CD1c-positive myeloid dendritic cell (primary cell): ENCODE results near the gene NAA60.
A peak's percentile ranks its signal among the peaks of the same experiment; 100 is the strongest.
"Not testable (repeated sequence)": the region's sequence is repeated elsewhere in the genome, so short reads cannot be mapped to it uniquely, and the experiment has no call there.

Experiments
- DNase-seq: peaks from one replicate; pipeline ENCODE4 v3.0.0-alpha.2; 2016; ENCODE audit errors: extremely low spot score

The NAA60 gene

DNA sequence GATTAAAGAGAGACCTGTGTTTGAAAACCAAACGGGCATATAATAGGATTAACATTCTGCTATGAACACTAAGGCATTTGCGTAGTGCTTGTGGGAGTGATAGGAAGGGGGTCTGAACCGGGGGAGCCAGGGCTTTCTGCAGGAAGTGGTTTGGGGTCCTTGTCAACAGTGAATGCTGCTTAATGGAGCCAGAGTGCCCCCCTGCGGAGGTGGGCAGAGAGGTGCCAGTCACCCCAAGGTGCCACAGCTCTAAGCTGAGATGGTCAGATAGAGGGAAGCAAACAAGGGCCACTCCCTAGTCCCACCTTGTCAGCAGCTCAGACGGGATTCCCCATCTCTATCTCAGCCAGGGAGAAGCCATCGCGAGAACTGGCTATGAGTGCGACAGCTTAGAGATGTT, 17.7 kb downstream of the NAA60 start:
- DNase-seq: peak; percentile 11

DNA sequence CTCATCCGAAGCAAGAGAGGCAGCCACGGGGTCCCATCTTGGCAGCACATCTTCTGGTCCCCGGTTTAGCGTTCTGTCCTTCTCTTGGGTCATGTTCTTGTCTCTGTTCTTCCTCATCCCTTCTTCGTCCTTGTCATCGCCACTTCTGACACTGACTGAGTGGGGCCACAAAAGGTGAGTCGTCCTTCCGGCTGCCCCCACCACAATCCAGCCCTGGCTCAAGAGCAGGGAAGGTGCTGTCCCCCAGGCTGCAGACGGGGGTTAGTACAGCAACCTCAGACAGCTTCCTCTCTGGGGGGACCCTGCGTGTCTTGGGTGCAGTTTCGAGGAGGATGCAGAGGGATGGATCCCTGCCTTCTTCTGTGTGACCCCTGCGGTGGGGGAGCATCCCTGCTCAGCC, 21.8 kb downstream of the NAA60 start:
- no peak for DNase-seq

DNA sequence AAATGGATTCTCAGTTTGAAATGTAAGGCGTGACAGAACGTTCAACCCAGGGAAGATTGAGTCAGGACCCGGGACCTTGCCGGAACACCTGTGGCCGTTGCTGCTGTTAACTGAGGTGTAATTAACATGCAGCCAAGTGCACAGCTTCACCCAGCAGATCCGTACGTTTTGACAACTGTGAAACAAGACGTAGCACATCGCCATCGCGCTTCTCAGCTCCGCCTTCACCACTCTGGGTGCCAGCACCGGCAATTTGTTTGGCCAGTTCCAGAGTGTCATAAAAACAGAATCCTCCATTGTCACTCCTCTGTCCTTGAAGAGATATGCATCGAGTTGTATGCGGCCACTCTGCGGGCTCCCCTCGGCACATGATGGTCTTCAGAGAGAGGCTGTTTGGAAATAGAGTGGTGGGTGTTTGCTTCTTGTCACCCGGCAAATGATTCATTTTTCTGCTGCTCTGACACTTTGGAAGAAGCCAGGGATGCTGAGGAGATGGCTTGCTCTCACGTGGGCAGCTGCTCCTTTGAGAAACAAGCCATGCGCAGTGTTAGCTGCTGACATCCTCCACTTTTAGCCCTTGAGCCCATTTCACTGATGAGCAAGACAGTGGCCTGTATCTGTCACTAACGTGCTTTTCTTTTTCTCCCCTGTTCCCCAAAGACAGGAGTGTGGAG, 22.6 kb downstream of the NAA60 start:
- DNase-seq: no peak

DNA sequence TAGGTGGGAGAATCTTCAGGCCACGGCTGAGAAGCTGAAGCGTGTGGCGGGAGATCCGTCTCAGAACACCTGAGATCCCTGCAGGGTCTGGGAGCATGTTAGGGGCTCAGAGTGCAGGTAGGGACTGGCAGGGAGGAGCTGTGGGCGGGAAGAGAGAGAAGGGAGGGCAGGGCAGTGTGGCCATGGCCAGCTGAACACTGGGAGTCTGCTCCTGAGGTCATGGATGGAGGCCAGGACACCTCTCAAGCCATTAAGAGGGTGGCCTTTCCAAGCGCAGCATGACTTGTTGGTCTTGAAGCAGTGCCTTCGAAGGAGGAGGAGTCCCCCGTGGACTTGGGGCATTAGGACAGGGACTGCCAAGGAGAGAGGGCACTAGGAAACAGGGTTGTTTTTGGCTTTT, 23.7 kb downstream of the NAA60 start:
- DNase-seq: no peak

DNA sequence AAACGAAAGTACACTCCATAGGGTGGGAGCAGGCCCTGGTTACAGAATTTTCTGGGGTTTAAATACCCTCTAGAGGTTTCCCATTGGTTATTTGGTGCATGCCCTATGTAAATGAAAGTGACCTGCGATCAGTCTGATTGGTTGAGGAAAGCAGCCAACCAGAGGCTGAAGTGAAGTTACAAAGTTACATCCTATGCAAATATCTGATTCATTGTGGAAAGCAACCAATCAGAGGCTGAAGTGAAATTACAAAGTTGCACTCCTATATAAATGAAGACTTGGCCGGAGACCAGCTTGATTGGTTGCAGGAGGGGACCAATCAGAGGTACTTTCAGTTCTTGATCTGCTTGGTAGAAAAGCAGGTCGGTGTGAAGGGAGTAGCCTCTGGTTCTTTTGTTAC, 24.4 kb downstream of the NAA60 start:
- DNase-seq: peak; percentile 40

DNA sequence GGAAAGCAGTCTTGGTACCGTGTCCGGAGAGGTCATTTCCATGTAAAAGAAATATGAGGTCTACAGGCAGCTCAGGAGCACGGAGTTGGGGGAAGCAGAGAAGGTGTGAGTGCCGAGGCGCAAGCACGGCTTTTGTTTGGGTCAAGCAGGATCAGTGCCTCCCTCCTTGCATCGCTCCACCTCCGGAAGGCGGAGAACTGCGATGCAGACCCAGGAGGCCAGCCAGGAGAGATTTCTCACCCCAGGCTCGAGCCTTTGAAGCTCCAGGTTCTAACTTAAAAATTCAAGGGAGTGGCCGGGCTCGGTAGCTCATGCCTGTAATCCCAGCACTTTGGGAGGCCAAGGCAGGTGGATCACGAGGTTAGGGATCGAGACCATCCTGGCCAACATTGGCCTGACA, 25.0 kb downstream of the NAA60 start:
- no peak for DNase-seq

DNA sequence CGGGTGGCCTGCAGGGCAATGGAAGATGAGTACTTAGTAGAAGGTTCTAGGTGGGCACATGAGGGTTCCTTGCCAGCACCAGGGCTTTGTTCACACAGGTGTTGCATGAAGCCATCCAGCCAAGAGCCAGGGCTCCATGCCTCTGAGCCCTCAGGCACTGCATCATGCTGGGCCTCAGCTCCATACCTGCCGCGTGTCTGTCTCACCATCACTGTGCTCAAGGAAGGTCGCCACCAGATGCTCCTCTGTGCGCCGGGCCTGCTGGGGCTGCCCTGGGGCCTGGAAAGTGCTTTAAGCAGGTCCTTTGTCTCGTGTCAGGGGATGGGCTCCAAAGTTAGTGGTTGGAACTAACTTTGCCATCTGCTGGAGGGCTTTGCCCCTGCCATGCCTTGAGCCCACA, 26.3 kb downstream of the NAA60 start:
- DNase-seq: no peak

DNA sequence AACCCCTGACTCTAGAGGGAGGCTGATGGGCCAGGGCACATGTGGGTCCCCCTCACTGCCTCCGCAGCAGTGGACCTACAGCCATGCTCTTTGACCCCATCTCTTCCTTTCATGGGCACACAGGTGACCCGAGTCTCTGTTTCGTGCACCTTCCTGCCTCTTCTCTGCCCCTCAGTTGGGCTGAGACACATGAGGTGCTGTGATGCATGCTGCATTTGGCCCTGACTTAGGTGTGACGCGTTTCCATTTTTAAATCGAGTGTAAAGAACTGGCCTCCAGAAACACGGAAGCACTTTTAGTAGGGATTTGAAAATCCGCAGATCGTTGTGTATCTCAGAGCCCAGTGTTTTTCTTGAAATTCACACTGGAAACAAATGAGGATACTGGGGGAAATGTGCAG, 27.2 kb downstream of the NAA60 start:
- DNase-seq: no peak

DNA sequence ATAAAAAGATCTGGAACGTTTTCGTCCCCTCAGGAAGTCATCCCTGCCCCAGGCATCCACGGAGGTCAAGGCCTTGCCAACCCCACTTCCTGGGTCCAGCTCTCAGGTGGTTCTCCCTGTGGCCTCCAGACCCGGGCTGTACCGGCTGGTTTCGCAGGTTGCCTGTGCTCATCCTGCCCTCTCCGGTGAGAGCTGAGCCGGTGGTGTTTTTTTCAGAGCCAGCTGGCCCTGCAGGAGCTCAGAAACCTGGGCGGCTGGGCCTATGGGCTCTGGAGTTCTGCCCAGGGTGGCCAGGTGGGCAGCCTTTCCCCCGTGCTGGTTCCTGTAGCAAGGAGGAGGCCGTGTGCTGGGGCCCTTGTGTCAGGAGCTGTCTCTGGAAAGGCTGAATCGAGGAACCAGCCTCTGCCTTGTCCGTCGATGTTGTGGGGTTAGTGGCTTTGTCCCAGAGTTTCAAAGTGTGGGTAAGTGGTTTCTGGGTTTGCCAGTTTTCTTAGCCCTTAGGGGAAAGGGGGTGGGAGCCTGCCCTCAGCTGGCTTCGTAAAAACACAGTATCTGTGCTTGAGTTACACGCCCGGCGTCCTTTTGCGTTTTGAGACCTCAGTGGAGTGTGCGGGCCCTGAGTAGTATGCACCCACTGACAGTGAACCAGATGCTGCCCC, 28.2 kb downstream of the NAA60 start:
- no peak for DNase-seq

DNA sequence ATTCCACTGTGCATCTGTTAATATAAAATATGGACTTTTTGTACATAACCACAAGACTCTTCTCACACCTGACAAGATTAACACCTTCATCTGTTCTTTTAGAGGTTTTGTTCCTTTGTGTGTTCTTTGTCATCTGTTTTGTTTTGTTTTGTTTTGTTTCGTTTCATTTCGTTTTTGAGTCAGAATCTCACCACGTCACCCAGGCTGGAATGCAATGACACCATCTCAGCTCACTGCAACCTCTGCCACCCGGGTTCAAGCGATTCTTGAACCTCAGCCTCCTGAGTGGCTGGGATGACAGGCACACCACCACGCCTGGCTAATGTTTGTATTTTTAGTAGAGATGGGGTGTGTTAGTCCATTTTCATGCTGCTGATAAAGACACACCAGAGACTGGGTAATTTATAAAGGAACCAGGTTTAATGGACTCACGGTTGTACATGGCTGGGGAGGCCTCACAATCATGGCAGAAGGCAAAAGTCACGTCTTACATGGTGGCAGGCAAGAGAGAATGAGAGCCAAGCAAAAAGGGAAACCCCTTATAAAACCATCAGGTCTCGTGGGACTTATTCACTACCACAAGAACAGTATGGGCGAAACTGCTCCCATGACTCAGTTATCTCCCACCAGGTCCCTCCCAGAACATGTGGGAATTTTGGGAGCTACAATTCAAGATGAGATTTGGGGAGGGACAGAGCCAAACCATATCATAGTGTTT, 29.6 kb downstream of the NAA60 start:
- no peak for DNase-seq

DNA sequence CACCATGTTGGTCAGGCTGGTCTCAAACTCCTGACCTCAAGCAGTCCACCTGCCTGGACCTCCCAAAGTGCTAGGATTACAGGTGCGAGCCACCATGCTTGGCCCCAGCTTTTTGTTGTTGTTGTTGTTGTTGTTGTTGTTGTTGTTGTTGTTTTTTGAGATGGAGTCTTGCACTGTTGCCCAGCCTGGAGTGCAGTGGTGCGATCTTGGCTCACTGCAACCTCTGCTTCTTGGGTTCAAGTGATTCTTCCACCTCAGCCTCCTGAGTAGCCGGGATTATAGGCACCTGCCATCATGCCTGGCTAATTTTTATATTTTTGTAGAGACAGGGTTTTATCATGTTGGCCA, 30.1 kb downstream of the NAA60 start:
- DNase-seq: not testable (repeated sequence)

DNA sequence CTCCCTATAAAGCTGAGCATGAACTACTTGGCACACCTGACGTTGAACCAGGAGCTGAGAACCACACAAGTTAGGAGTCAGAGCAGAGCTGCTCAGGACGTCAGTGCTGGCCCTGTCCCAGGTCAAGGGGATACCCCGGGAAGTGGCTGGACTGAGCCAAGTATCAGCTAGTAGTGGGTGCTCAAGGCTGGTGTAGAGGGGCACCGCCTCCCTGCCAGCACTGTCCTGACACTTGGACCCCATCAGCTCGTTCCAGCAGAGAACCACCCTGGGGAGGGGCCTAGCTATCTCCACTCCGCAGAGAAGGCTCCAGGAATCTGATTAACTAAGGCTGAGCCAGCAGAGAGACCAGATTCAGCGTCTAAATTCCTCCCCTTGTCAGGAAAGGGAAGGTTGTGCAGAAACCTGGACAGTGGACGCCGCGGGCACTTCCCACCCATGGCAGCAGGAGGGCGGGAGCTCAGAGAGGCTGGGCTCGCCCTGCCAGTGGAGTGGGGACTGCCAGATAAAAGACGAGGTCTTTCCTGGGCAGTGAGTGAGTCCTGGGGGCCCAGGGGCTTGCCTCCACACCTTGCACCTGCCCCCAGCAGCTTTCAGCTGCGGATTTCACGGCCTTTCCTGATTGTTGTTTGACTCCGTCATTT, 30.8 kb downstream of the NAA60 start:
- DNase-seq: no peak

DNA sequence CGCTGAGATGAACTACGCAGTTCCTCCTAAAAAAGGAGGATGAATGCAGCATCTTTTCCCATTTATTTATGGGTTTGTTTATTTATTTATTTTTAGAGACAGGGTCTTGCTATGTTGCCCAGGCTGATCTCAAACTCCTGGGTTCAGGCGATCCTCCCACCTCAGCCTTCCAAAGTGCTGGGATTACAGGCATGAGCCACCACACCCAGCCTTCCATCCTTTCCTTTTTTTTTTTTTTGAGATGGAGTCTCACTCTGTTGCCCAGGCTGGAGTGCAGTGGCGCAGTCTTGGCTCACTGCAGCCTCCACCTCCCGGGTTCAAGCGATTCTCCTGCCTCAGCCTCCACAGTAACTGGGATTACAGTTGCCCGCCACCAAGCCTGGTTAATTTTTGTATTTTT, 31.4 kb downstream of the NAA60 start:
- DNase-seq: not testable (repeated sequence)

DNA sequence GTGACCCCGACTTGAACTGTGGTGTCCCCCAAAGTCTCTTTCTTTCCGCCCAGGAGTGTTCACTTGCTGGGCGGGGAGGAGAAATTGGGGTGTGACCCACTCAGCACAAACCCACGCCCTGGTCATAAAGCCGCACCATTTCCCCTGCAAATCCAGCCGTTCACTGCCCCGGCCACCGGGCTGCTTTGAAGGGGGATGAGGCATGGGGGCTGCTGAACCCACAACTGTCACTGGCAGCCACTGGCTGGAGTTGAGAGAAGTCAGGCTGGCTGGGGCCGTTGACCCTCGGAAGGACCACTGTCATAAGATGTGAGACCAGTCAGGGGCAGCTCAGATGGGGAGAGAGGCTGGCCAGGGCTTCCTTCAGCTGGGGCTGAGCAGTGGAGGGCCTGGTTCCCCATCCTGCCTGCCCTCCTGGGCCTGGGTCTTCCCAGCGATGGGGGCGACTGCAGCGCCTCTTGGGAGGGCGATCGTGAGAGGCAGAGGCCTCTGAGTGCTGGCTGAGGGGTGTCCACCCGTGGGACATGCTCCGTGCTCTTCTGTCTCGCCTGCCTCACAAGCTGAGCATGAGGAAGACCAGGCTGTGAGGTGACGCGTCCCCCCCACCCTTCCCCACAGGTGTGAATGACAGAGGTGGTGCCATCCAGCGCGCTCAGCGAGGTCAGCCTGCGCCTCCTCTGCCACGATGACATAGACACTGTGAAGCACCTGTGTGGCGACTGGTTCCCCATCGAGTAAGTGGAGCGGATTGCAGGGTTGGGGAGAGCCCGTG, 32.3 kb downstream of the NAA60 start:
- DNase-seq: no peak

DNA sequence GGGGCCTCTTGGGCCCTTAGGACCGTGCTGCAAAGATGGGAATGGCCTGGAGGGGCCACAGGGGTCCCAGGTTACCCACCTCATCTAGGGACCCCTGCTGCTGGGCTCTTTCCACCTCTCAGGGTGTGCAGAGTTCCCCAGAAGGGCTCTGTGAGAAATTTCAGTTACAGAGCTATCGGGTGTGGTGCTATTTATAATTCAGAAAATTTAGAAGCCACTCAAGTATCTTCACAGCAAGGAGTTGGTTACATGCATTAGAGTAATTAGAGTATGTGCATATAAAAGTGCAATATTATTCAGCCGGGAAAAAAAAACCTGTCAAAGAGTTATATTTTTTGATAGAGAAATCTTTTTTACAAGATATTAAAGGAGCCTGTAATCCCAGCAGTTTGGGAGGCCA, 32.9 kb downstream of the NAA60 start:
- no peak for DNase-seq

DNA sequence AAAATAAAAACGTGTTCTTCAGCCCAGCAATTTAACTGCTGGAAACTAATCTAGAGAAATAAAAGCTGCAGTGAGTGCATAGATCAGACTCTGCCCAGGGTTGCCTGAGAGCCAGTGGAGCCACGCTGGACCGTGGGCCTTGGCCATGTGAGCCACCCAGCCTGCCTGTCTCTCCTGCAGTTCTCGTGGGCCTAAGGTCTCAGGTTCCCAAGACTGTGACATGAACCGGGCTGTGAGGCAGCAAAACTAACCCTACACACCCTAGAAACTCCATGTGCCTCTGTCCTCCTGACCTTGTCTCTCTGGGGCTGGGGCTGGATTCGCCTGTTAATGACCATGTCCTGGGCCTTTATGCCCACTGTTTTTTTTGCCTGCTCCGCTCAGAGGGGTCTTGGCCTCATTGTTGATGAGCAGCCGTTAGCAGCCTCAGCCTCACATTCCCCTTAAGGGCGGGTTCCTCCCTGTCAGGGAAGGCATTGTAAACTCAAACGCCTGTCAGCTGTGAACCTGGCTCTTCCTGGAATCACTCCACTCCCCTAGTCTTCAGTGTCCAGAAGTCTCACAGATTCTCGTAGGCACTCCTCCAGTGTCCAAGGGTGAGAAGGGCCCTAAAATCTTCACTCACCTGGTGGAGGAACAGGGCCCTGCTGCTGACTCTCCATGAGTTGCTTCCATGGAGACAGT, 34.9 kb downstream of the NAA60 start:
- no peak for DNase-seq

DNA sequence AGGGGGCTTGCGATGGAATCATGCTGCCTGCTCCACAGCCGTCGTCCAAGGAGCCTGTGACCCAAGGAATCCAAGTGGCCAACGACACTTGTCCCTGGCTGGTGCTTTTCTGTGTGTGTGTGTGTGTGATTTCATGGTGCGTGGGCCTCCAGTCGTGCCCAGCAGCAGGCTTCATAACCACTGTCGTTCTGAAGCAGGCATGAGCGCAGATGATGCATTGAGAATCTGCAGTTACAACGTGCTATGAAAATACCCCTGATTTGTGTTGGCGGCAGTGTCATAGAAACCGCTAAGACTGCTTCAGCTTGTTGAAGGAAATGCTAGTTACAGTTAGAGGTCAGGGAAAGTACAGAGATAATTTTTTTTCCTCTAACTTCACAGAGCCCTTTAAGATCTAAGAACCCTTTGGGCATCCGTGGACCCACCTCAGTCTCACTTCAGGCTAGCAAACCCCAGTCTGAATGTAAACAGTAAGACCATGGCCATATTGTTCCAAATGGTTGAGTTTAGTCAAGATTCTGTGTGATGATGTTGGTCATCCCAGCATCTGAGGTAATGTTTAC, 36.3 kb downstream of the NAA60 start:
- DNase-seq: no peak

DNA sequence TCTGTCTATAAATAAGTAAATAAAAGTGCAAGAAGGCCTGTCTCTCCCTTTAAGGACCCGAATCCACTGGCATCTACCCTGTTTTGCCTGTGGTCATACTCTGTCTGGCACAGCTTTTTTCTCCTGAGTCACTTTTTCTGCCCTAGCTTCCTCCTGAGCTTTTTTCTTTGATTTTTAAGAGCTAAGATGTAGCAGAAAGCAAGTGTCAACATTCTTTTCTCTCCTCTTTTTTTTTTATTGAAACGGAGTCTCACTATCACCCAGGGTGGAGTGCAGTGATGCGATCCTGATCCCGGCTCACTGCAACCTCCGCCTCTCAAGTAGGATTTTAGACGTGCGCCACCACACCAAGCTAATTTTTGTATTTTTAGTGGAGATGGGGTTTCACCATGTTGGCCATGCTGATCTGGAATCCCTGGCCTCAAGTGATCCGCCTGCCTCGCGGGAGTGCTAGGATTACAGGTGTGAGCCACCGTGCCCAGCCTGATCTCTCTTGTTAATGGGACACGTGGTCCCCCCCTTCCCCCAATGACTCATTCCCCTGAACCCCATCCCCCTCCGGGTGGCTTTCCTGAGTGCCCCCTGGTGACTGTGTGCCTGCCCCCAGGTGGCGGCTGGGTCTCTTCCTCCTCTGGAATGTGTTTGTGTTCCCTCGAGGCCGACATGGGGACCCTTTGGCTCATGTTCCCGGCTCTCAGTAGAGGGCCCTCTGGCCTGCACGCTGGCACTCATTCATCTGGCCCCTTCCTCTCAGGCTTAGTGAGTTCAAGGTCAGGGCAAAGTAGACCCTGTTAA, 37.6 kb downstream of the NAA60 start:
- no peak for DNase-seq

DNA sequence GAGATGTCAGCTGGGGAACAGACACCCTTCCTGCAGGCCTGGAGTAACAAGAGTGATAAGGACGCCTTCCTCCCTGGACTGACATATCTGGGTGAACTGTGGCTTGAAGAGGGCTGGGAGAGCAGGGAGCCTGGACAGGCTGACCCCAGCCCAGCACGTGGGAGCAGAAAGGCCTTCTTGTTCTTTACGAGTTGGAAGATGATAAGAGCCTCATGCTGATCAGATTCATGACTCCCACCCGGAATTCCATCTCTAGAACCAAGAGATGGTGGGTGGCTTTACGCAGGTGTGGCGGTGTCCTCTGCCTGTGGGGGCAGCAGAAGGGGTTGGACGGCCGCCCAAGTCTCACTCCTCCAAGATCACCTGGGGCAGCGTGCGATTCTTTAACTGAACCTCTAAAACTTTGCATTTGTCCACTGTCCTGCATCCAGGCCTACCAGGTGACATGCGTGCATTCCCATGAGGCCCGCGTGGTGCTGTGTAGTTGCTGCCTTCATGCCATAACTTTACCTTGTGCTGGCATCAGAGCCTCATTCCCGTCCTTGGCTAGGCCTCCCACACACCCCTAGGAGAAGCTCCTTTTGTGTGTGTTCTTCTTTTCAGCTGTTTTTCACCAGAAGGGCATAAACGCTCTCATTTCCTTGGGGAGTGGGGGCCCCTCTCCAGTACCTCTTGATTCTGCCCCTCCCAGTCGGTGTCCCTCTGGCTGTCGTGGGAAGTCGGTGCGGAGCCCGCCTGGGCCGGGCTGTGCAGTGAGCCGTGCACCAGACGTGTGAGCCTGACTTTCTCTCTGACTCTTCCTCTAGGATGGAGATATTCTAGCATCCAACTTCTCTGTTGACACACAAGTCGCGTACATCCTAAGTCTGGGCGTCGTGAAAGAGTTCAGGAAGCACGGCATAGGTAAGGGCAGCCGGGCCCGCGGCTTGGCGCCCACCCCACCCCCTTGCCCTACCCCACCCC, 38.5 kb downstream of the NAA60 start:
- DNase-seq: no peak
